GM12878 (cell line): ENCODE data around the gene SPATS2L. TPM values are rescaled to one million over a fixed set of nuclear protein-coding genes. Genes with fewer than 3 reads are reported as not detected.

Experiments
- ATAC-seq: fragments of 200-7000 bp; cut with Tn5 transposase; 3 replicates; pipeline ENCODE4 v1.9.1; 2020; ENCODE audit warnings: mild to moderate bottlenecking, moderate library complexity
- BruUV-seq: library from RNA; stranded (reverse); fragments of 400-500 nt; replicated peaks from 2 replicates; lab custom pipeline; 2021; lab: Mats Ljungman, UMichigan
- CTCF ChIA-PET: fragments of 300-600 bp; sonication (Branson Sonifier 250); formaldehyde crosslinking; extraction: SDS; loops from one replicate; lab custom pipeline; 2021; ENCODE audit warnings: inconsistent platforms; lab: Yijun Ruan, JAX
- POLR2A ChIA-PET: fragments of 350-600 bp; formaldehyde crosslinking; extraction: SDS; loops from one replicate; lab custom pipeline; 2021; ENCODE audit warnings: inconsistent platforms; lab: Charles Lee
- RAD21 ChIA-PET: fragments of 300-600 bp; sonication (Branson Sonifier 250); formaldehyde crosslinking; loops from one replicate; lab custom pipeline; 2023; ENCODE audit warnings: antibody characterized with exemption; ENCODE audit not compliant: unreplicated experiment; lab: Charles Lee
- SMC1A ChIA-PET: fragments of 300-600 bp; sonication (Branson Sonifier 250); formaldehyde crosslinking; loops from one replicate; lab custom pipeline; 2023; ENCODE audit not compliant: unreplicated experiment, uncharacterized antibody; lab: Charles Lee
- DNase-seq: peaks from one replicate; pipeline ENCODE4 v3.0.0-alpha.2; 2011; ENCODE audit warnings: low read depth, low spot score
- FAIRE-seq: peaks from 3 replicates; lab custom pipeline; 2011; peaks lifted over from hg19 to GRCh38; lab: Jason Lieb, UNC
- H2AFZ ChIP-seq: 2 replicates; pipeline ENCODE4 v1.6.0; 2011; ENCODE audit warnings: low read depth, low read length, control low read depth; ENCODE audit not compliant: control insufficient read depth
- H3K27ac ChIP-seq: 2 replicates; pipeline ENCODE4 v1.5.1; 2011; ENCODE audit warnings: control low read depth; ENCODE audit not compliant: control insufficient read depth, insufficient read depth
- H3K27me3 ChIP-seq, 2 experiments: replicated peaks in 1 of 2; 2 replicates each; pipeline versions ENCODE4 v1.6.0 to v1.6.1; 2011; ENCODE audit warnings: low read length in 1 of 2; ENCODE audit not compliant: control insufficient read depth in 2 of 2, insufficient read depth in 2 of 2
- H3K36me3 ChIP-seq, 2 experiments: 2 replicates each; pipeline ENCODE4 v1.5.1; 2011; ENCODE audit warnings: low read length in 1 of 2; ENCODE audit not compliant: control insufficient read depth in 2 of 2, insufficient read depth in 2 of 2
- H3K4me1 ChIP-seq: 2 replicates; pipeline ENCODE4 v1.6.1; 2011; ENCODE audit warnings: mild to moderate bottlenecking, low read length, moderate library complexity, mixed read lengths; ENCODE audit not compliant: control insufficient read depth, insufficient read depth
- H3K4me2 ChIP-seq: 2 replicates; pipeline ENCODE4 v1.6.0; 2011; ENCODE audit warnings: control low read depth; ENCODE audit not compliant: control insufficient read depth, insufficient read depth
- H3K4me3 ChIP-seq: fragments of 200-600 bp; sonication (generic); 2 replicates; pipeline ENCODE4 v1.5.1; 2016
- H3K79me2 ChIP-seq: 2 replicates; pipeline ENCODE4 v1.6.0; 2011; ENCODE audit warnings: low read length; ENCODE audit not compliant: control insufficient read depth, insufficient read depth
- H3K9ac ChIP-seq: 2 replicates; pipeline ENCODE4 v1.8.0; 2011; ENCODE audit warnings: low read length, control low read depth, mixed read lengths; ENCODE audit not compliant: control insufficient read depth, insufficient read depth
- H3K9me3 ChIP-seq: replicated peaks from 3 replicates; pipeline ENCODE4 v1.5.1; 2011; ENCODE audit warnings: mild to moderate bottlenecking, low read length; ENCODE audit not compliant: control insufficient read depth, insufficient read depth
- H4K20me1 ChIP-seq: 2 replicates; pipeline ENCODE4 v1.6.0; 2011; ENCODE audit not compliant: control insufficient read depth, insufficient read depth
- CHD1 ChIP-seq: IDR thresholded peaks from 2 replicates; pipeline ENCODE4 v1.6.1; 2012; ENCODE audit warnings: low read depth, low read length, improper control_type of control experiment
- IRF4 ChIP-seq: IDR thresholded peaks from 2 replicates; pipeline ENCODE4 v1.6.1; 2011; ENCODE audit warnings: low read depth, low read length
- NFIC ChIP-seq: IDR thresholded peaks from 2 replicates; pipeline ENCODE4 v1.6.1; 2012; ENCODE audit warnings: low read depth, mild to moderate bottlenecking, inconsistent platforms, low read length, moderate library complexity
- NFYA ChIP-seq: IDR thresholded peaks from 2 replicates; pipeline ENCODE4 v1.6.1; 2011; ENCODE audit warnings: low read depth, mild to moderate bottlenecking, low read length, improper control_type of control experiment, borderline replicate concordance
- NFYB ChIP-seq: IDR thresholded peaks from 2 replicates; pipeline ENCODE4 v1.6.1; 2011; ENCODE audit warnings: low read depth, mild to moderate bottlenecking, low read length, improper control_type of control experiment, moderate library complexity; ENCODE audit not compliant: insufficient read depth
- NR2C2 ChIP-seq: IDR thresholded peaks from 2 replicates; pipeline ENCODE4 v1.6.1; 2011; ENCODE audit warnings: borderline replicate concordance, low read depth; ENCODE audit not compliant: control insufficient read depth, insufficient read length
- SIN3A ChIP-seq: IDR thresholded peaks from 2 replicates; pipeline ENCODE4 v1.6.1; 2012; ENCODE audit warnings: low read depth, low read length, improper control_type of control experiment
- SP1 ChIP-seq: IDR thresholded peaks from one replicate; pipeline ENCODE4 v1.6.1; 2011; ENCODE audit warnings: low read depth, low read length
- TCF7 ChIP-seq: IDR thresholded peaks from 2 replicates; pipeline ENCODE4 v1.6.1; 2014; ENCODE audit warnings: antibody characterized with exemption, borderline replicate concordance
- ZNF207 ChIP-seq: fragments of 450-650 bp; IDR thresholded peaks from 2 replicates; pipeline ENCODE4 v1.6.1; 2014; ENCODE audit warnings: antibody characterized with exemption, mild to moderate bottlenecking, borderline replicate concordance
- ZNF24 ChIP-seq: fragments of 450-650 bp; IDR thresholded peaks from 2 replicates; pipeline ENCODE4 v1.6.1; 2017; ENCODE audit warnings: antibody characterized with exemption, mild to moderate bottlenecking
- WGBS: methylation state at CpG from one replicate; pipeline ENCODE4 v1.1.6; 2016; ENCODE audit warnings: low lambda C conversion rate; ENCODE audit not compliant: insufficient replicate concordance, insufficient coverage; ENCODE audit errors: missing lambda C conversion rate; 5-methylcytosine and 5-hydroxymethylcytosine counted together
- in situ Hi-C: fragments of 300-500 bp; cut with MboI; formaldehyde crosslinking; loops from 9 replicates; pipeline ENCODE4 v1.14.3; 2018; ENCODE audit warnings: mixed read lengths
- intact Hi-C: fragments of 100-400 bp; cut with micrococcal nuclease; formaldehyde crosslinking; loops from one replicate; pipeline ENCODE4 v1.14.2; 2022; ENCODE audit not compliant: unreplicated experiment
- polyA plus RNA-seq, 11 experiments: library from polyadenylated mRNA; depleted of rRNA in 4 of 11; unstranded in 6 of 11; stranded (reverse) in 5 of 11; fragments of >200 nt; fragmentation: Nextera tagmentation in 4 of 11; fragmentation: Illumina TruSeq in 1 of 11; extraction: Ambion mirVana in 4 of 11; extraction: Trizol in 1 of 11; gene quantifications; 1 replicate in 1 of 11; 2 replicates in 10 of 11; pipeline versions ENCODE4 v1.2.1 to v1.2.3, GENCODE V29; 2011 to 2016; ENCODE audit warnings: inconsistent platforms in 2 of 11, missing spikeins in 2 of 11, low read depth in 1 of 11
- total RNA-seq, 4 experiments: library from RNA; depleted of rRNA in 3 of 4; stranded (reverse); fragments of >200 nt in 3 of 4; fragmentation: Illumina TruSeq in 1 of 4; extraction: Trizol in 1 of 4; gene quantifications; 2 replicates each; pipeline versions ENCODE4 v1.2.1 to v1.2.3, GENCODE V29; 2013 to 2021
- TF ChIP-seq, protein P1 (sequence below): fragments of 450-650 bp; IDR thresholded peaks from 2 replicates; pipeline ENCODE4 v1.6.1; 2014; ENCODE audit warnings: mild to moderate bottlenecking
- TF ChIP-seq, protein P2 (sequence below): IDR thresholded peaks from 2 replicates; pipeline ENCODE4 v1.6.1; 2011; ENCODE audit warnings: low read depth, mild to moderate bottlenecking, low read length, moderate library complexity, borderline replicate concordance; ENCODE audit errors: extremely low read depth
- TF ChIP-seq, protein P3 (sequence below): fragments of 450-650 bp; conservative IDR thresholded peaks from 2 replicates; pipeline ENCODE4 v1.6.1; 2017; ENCODE audit warnings: mild to moderate bottlenecking, moderate library complexity
- TF ChIP-seq, protein P4 (sequence below): IDR thresholded peaks from 2 replicates; pipeline ENCODE4 v1.6.1; 2012; ENCODE audit warnings: low read depth, low read length, improper control_type of control experiment

The SPATS2L gene
- total and polyA plus RNA-seq, 10 of the 15 experiments (the other 5 are each of a cell fraction or from before 2014, with no cell fraction given): 5.2 to 30.0 (median 20.1) TPM

DNA sequence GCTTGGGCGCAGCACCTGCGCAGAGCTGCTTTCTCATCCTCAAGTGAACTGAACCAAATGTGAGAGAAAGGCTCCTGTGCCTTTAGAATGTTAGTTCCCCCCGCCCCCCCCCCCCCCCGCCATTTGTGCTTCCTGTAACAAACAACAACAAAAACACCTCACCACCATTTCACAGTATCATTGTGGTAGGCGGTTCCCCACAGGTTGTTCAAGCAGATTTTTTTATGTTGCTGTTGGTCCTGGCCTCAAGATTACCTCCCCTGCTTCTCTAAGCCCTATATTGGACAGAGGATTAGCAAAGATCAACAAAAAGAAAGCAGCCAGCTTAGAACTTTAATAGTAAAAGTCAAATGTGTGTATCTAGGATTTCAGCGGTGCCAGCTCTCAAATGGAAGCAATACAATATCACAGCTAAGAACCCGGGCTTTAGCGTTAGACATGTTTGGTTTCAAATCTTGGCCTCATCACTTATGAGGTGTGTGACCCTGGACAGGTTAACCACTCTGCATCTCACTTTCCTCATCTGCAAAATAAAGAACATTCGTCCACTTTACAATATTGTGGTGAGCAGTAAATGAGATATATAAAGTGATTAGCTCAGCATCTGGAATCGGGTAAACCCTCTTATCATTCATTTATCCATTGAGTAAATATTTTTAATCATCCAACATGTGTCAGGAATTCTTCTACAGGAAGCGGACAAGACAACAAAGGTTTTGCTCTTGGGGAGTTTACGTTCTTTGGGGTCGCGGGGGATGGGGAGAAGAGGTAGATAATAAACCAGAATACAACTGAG, 118.7 kb downstream of the SPATS2L start:
- in situ Hi-C loops (no loop called here), intact Hi-C loops (no loop called here)
- SMC1A ChIA-PET: interaction anchor here (0.9 to 2.4 kb wide), 2 partner anchors 10 to 20 kb away, joined by 3 to 10 read pairs; no protein-coding TSS in a partner anchor
- Histone ChIP-seq H3K4me2 (no peak overlapping the region), H3K9ac (no peak overlapping the region), H4K20me1 (no peaks in the 10 kb centered on the region), H3K27me3 (no peaks in the 10 kb centered on the region), H3K36me3 (no peaks in the 10 kb centered on the region), H3K79me2 (no peaks in the 10 kb centered on the region), H3K4me3 (no peak overlapping the region), H3K27ac (no peak overlapping the region), H3K4me1 (no peaks in the 10 kb centered on the region), H3K9me3 (no peaks in the 10 kb centered on the region), H2AFZ (no peak overlapping the region)
- no TSS peak for BruUV-seq
- RAD21 ChIA-PET: interaction anchor here (0.6 kb wide), 1 partner anchor 59 kb away, joined by 3 read pairs; no protein-coding TSS in a partner anchor
- ATAC-seq (no peak), FAIRE-seq (no peak), DNase-seq (no peak)
- TF ChIP-seq, protein P1, sequence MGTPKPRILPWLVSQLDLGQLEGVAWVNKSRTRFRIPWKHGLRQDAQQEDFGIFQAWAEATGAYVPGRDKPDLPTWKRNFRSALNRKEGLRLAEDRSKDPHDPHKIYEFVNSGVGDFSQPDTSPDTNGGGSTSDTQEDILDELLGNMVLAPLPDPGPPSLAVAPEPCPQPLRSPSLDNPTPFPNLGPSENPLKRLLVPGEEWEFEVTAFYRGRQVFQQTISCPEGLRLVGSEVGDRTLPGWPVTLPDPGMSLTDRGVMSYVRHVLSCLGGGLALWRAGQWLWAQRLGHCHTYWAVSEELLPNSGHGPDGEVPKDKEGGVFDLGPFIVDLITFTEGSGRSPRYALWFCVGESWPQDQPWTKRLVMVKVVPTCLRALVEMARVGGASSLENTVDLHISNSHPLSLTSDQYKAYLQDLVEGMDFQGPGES: no peak
- no peak for TF ChIP-seq IRF4
- TF ChIP-seq, protein P2, sequence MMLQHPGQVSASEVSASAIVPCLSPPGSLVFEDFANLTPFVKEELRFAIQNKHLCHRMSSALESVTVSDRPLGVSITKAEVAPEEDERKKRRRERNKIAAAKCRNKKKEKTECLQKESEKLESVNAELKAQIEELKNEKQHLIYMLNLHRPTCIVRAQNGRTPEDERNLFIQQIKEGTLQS: no peak
- no peak for TF ChIP-seq SP1
- no peak for TF ChIP-seq SIN3A
- TF ChIP-seq, protein P3, sequence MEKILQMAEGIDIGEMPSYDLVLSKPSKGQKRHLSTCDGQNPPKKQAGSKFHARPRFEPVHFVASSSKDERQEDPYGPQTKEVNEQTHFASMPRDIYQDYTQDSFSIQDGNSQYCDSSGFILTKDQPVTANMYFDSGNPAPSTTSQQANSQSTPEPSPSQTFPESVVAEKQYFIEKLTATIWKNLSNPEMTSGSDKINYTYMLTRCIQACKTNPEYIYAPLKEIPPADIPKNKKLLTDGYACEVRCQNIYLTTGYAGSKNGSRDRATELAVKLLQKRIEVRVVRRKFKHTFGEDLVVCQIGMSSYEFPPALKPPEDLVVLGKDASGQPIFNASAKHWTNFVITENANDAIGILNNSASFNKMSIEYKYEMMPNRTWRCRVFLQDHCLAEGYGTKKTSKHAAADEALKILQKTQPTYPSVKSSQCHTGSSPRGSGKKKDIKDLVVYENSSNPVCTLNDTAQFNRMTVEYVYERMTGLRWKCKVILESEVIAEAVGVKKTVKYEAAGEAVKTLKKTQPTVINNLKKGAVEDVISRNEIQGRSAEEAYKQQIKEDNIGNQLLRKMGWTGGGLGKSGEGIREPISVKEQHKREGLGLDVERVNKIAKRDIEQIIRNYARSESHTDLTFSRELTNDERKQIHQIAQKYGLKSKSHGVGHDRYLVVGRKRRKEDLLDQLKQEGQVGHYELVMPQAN: no peak
- TF ChIP-seq CHD1: no peak
- no peak for TF ChIP-seq NFYA
- no peak for TF ChIP-seq NR2C2
- no peak for TF ChIP-seq TCF7
- no peak for TF ChIP-seq NFIC
- no peak for TF ChIP-seq ZNF207
- TF ChIP-seq NFYB: no peak
- TF ChIP-seq, protein P4, sequence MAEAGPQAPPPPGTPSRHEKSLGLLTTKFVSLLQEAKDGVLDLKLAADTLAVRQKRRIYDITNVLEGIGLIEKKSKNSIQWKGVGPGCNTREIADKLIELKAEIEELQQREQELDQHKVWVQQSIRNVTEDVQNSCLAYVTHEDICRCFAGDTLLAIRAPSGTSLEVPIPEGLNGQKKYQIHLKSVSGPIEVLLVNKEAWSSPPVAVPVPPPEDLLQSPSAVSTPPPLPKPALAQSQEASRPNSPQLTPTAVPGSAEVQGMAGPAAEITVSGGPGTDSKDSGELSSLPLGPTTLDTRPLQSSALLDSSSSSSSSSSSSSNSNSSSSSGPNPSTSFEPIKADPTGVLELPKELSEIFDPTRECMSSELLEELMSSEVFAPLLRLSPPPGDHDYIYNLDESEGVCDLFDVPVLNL: no peak
- no peak for TF ChIP-seq ZNF24
- CTCF ChIA-PET: interaction anchor here (1.1 to 1.8 kb wide), 2 partner anchors 10 to 56 kb away, joined by 3 to 6 read pairs; no protein-coding TSS in a partner anchor
- WGBS: 78% methylated on average over 14 of the region's 14 CpGs
- POLR2A ChIA-PET: interaction anchor here (0.8 kb wide), 1 partner anchor 22 kb away, joined by 3 read pairs; no protein-coding TSS in a partner anchor
